ENCODE data around the gene PRPF39.

The PRPF39 gene

DNA sequence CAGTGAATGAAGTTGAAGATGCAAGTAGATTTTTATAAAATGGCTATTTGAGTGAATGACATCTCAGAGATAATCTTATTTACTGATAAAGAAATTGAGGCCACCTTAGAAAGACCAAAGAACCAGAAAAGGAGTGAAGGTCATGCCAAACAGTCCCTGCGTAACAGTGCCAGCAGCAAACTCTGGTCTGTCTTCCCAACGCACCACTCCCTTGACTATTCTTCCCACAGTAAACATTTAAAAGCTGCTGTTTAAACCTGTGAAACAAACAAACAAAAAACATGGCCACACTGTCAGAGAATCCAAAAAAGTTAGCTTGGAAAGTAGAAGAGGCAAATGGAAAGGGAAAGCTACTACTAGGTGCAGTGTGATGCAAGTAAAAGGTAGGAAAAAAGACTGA, 1.5 kb upstream of the PRPF39 start:
- no peak for DNase-seq

GRCh38 chr14:45083617-45083975, 320 bp upstream of the PRPF39 start:
- DNase-seq, result no peak

GRCh38 chr14:45084946-45085346, 1.0 kb downstream of the PRPF39 start:
- DNase-seq, result no peak

- peak; percentile 84 for DNase-seq
These were observed 5.9 kb downstream of the PRPF39 start for GRCh38 chr14:45089813-45090212.

GRCh38 chr14:45091710-45092109, 7.8 kb downstream of the PRPF39 start:
- no peak for DNase-seq

DNA sequence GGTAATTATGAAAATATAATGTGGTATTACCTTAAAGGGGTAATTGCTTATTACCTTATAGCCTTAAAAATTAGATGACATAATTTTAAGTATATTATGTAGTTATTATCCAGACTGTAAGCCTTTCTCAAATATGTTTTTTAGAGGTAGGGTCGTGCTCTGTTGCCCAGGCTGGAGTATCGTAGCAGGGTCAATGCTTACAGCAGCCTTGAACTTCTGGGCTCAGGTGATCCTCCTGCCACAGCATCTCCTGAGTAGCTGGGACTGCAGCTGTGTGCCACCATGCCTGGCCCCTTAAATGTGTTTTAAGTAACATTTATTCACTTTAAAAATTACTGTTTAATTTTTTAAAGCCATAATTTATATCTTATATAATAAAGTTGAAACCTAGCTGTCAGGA, 10.4 kb downstream of the PRPF39 start:
- DNase-seq, result no peak

- DNase-seq, result peak; percentile 38
These were observed 11.2 kb downstream of the PRPF39 start for GRCh38 chr14:45095143-45095542.

- no peak for DNase-seq
These were observed 12.3 kb downstream of the PRPF39 start for GRCh38 chr14:45096218-45096617.

GRCh38 chr14:45103806-45104205, 19.9 kb downstream of the PRPF39 start:
- DNase-seq, result no peak

DNA sequence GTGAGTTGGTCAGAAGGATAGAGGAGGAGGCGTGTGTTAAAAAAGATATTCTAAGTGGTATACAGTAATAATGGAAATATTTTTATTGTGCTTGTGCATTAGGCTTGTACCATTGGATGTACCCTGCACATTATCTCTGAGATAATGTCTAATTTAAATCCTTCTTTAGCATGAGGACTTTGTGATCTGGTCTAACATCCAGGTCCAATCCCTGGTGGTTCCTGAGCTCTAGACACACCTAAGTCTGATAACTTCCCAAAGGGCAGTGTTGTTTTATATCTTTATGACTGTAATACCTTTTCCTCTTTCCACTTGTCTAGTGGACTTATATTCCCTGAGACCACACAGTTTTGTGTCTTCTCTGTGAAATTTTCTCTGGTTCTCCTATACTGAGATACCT, 20.6 kb downstream of the PRPF39 start:
- DNase-seq, result no peak

- no peak for DNase-seq
These were observed 29.2 kb downstream of the PRPF39 start for GRCh38 chr14:45112896-45113781.

DNA sequence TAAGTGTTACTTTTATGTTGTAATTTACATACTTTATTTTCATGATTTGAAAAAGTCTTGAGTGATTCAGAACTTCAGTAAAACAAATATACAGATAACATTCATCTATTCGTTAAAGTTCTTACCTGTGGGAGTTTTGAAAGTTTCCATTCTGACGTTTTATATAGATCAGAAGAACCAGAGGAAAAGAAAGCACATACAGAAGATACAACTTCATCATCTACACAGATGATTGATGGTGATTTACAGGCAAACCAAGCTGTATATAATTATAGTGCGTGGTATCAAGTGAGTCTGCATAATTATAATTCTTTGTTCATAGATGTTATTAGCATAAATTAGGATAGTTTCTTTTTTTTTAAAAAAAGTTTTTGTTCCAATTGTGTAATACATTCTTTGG, 30.4 kb downstream of the PRPF39 start:
- DNase-seq, result no peak

GRCh38 chr14:45118594-45118993, 34.7 kb downstream of the PRPF39 start:
- DNase-seq, result no peak

DNA sequence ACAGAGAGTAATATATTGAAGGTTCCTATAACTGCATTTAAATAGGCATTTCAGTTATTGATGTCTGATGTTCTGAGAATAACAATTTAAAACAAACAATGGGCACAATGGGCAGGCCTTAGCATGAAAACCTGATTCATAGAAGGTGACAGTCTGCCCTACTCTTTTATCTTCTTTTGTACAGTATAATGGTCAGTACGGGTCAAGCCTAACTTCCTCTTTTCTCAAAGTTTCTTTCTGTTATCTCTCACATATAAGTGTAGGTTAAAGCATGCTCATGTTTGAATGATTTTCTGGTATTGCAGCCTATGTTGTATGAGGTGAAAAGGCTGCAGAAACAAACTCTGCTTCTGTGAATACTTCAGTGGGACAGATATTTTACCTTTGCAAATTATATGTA, 36.2 kb downstream of the PRPF39 start:
- no peak for DNase-seq

DNA sequence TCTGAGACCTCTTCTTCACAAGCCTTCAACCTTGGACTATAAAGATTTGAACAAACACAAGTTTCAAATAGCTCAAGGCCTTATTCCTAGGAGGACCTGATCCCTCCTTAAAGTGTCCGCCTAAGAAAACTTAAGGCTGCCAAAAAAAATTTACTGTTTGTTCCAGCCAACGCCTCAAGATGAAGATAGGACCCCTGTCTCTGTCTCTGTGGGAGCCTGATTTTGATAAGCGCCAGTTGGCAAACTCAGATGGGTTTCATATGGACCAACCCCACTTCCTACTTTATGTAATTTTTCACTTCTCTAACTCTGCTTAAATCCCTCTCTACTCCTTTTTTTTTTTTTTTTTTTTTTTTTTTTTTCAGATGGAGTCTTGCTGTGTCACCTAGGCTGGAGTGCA, 39.4 kb downstream of the PRPF39 start:
- DNase-seq, result no peak

GRCh38 chr14:45125754-45126153, 41.8 kb downstream of the PRPF39 start:
- no peak for DNase-seq

- no peak for DNase-seq
These were observed 45.2 kb downstream of the PRPF39 start for GRCh38 chr14:45128963-45129629.

GRCh38 chr14:45133683-45134050, 49.8 kb downstream of the PRPF39 start:
- no peak for DNase-seq

DNA sequence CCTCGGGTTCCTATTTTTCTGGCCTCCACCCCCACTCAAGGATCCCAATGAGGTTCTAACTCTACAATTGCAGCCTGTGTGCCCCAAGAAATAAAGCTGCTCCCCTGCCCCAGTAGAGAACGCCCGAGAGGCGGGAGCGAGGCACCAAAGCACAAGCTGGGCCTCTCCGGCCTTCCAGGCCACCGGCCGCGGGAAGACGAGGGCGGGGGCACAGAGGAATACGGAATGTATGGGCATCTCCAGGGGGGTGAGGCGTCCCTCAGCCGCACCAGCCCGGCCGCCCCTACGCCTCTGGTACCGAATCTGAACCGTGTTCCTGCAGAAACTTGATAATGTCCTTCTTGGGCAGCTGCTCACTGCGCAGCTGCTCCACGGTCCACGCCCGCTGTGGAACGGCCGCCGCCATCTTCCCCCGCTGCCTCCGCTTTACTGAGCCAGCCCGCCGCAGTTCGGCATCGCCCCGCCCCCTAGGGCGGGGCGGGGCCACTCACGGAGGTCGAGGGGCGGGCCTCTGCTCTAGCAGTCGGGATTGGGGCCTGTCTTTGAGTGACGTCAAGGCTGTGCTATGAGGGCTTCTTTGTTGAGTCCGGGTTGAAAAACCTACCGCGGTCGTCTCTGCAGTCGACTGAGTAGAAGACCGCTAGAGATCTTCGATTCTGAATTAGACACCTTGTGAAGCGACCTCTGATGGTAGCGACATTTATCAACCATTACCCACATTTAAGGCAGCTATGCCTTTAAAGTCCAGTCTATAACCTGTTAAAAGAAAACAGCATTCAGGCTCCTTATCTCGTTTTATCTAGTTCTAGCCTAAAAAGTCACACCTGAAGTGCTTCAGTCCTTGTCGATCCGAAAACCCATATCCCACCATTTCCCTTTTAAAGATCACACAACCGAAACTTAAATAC, 50.4 kb downstream of the PRPF39 start, which contains the start of gene FKBP3:
TSS of gene FKBP3 (minus strand) at position 431 of the 908 bp plus-strand sequence. CDS start at position 406, 25 bp downstream.
- DNase-seq, result peak; percentile 98

GRCh38 chr14:45135156-45135555, 51.2 kb downstream of the PRPF39 start:
- no peak for DNase-seq

GRCh38 chr14:45135659-45136395, 51.9 kb downstream of the PRPF39 start, which contains the start of gene FANCM:
FANCM (plus strand) TSS chr14:45135930; CDS start chr14:45136032, 102 bp downstream.
- peak; percentile 96 for DNase-seq

DNA sequence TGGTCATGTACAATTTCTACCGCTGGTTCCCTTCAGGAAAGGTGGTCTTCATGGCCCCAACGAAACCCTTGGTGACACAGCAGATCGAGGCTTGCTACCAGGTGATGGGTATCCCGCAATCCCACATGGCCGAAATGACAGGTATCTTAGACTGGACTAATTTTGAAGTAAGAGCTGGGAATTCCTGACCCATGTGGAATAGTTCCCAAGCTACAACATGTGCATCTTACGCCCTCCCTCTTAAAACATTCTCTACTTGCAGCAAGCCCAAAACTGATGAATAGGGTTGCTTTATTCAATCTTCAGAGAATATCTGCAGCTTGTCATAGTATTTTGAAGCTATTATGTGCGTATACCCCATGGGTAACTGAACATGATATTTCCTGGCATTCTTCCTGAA, 52.5 kb downstream of the PRPF39 start:
- no peak for DNase-seq

Measured in activated CD4-positive, alpha-beta T cell treated with anti-CD3 and anti-CD28 coated beads, Interleukin-2, amount 50 U/mL, for 16 hours (primary cell).